Neuronal stem cell (in vitro differentiated cells): Measurements from ENCODE around the gene MAP3K4.

ENCODE experiments used
- DNase-seq: peaks from one replicate; pipeline ENCODE4 v3.0.0-alpha.2; 2013; ENCODE audit warnings: low spot score
- H2AFZ ChIP-seq: one replicate; pipeline ENCODE4 v1.6.1; 2013; ENCODE audit warnings: mild to moderate bottlenecking, low read length, inconsistent platforms
- H2AK5ac ChIP-seq: 2 replicates; pipeline ENCODE4 v1.6.1; 2013; ENCODE audit warnings: low read depth, mild to moderate bottlenecking, inconsistent platforms, low read length, moderate library complexity, mixed read lengths
- H2BK120ac ChIP-seq: 2 replicates; pipeline ENCODE4 v1.6.1; 2013; ENCODE audit warnings: low read depth, mild to moderate bottlenecking, inconsistent platforms, low read length, moderate library complexity, mixed read lengths
- H2BK12ac ChIP-seq: one replicate; pipeline ENCODE4 v1.6.1; 2013; ENCODE audit warnings: low read length, inconsistent platforms
- H2BK15ac ChIP-seq: 2 replicates; pipeline ENCODE4 v1.6.1; 2013; ENCODE audit warnings: mild to moderate bottlenecking, low read length, inconsistent platforms, mixed read lengths
- H2BK5ac ChIP-seq: one replicate; pipeline ENCODE4 v1.6.1; 2013; ENCODE audit warnings: inconsistent platforms, mild to moderate bottlenecking, low read length, moderate library complexity
- H3K14ac ChIP-seq: one replicate; pipeline ENCODE4 v1.6.1; 2013; ENCODE audit warnings: low read length, inconsistent platforms
- H3K18ac ChIP-seq: 2 replicates; pipeline ENCODE4 v1.6.1; 2013; ENCODE audit warnings: low read length, inconsistent platforms
- H3K23ac ChIP-seq: 2 replicates; pipeline ENCODE4 v1.6.1; 2013; ENCODE audit warnings: low read depth, mild to moderate bottlenecking, mixed read lengths, low read length, inconsistent platforms; ENCODE audit not compliant: poor library complexity
- H3K27ac ChIP-seq: replicated peaks from 3 replicates; pipeline ENCODE4 v1.5.1; 2013; ENCODE audit warnings: low read length, inconsistent platforms
- H3K27me3 ChIP-seq, 3 experiments: 2 replicates each; pipeline ENCODE4 v1.6.1; 2013; ENCODE audit warnings: low read length in 3 of 3, mild to moderate bottlenecking in 2 of 3, inconsistent platforms in 1 of 3, low read depth in 1 of 3, mixed read lengths in 1 of 3, moderate library complexity in 1 of 3; ENCODE audit not compliant: control insufficient read depth in 3 of 3, insufficient read depth in 3 of 3
- H3K36me3 ChIP-seq, 2 donors: replicated peaks in 1 of 2; 2 replicates each; pipeline ENCODE4 v1.6.1; 2013; ENCODE audit warnings: low read length in 2 of 2; ENCODE audit not compliant: control insufficient read depth in 2 of 2, insufficient read depth in 2 of 2
- H3K4ac ChIP-seq: 2 replicates; pipeline ENCODE4 v1.6.1; 2013; ENCODE audit warnings: inconsistent platforms, mild to moderate bottlenecking, low read length, moderate library complexity
- H3K4me1 ChIP-seq, 2 donors: 1 replicate in 1 of 2; 2 replicates in 1 of 2; pipeline ENCODE4 v1.6.1; 2013; ENCODE audit warnings: low read length in 2 of 2, low read depth in 1 of 2; ENCODE audit not compliant: control insufficient read depth in 2 of 2, insufficient read depth in 1 of 2
- H3K4me2 ChIP-seq: one replicate; pipeline ENCODE4 v1.6.1; 2013; ENCODE audit warnings: mild to moderate bottlenecking, low read length, inconsistent platforms; ENCODE audit not compliant: insufficient read depth, poor library complexity, severe bottlenecking
- H3K4me3 ChIP-seq, 2 donors: 2 replicates each; pipeline ENCODE4 v1.5.1; 2013; ENCODE audit warnings: low read length in 2 of 2, mild to moderate bottlenecking in 2 of 2, inconsistent platforms in 1 of 2, moderate library complexity in 1 of 2
- H3K79me1 ChIP-seq: one replicate; pipeline ENCODE4 v1.6.1; 2013; ENCODE audit warnings: low read depth, mild to moderate bottlenecking, inconsistent platforms, low read length, moderate library complexity
- H3K9ac ChIP-seq: one replicate; pipeline ENCODE4 v1.6.1; 2013; ENCODE audit warnings: mild to moderate bottlenecking, low read depth, low read length, inconsistent platforms; ENCODE audit not compliant: poor library complexity
- H3K9me3 ChIP-seq, 2 donors: replicated peaks in 1 of 2; 2 replicates each; pipeline versions ENCODE3 to v1.6.1; 2013; ENCODE audit warnings: low read length in 2 of 2, mild to moderate bottlenecking in 2 of 2, inconsistent platforms in 1 of 2, low read depth in 1 of 2, mixed read lengths in 1 of 2, moderate library complexity in 1 of 2; ENCODE audit not compliant: control insufficient read depth in 2 of 2, insufficient read depth in 1 of 2
- H4K8ac ChIP-seq: one replicate; pipeline ENCODE4 v1.6.1; 2013; ENCODE audit warnings: low read depth, mild to moderate bottlenecking, inconsistent platforms, low read length, moderate library complexity
- H4K91ac ChIP-seq: one replicate; pipeline ENCODE4 v1.6.1; 2013; ENCODE audit warnings: low read length, low read depth, mild to moderate bottlenecking, inconsistent platforms; ENCODE audit not compliant: poor library complexity
- WGBS, 2 donors: extraction: QIAGEN DNeasy Blood & Tissue Kit; methylation state at CpG; one replicate each; pipeline ENCODE4 v1.1.7; 2013; ENCODE audit warnings: missing lambda C conversion rate in 2 of 2, mixed read lengths in 1 of 2; ENCODE audit not compliant: insufficient read length in 2 of 2, insufficient replicate concordance in 1 of 2; ENCODE audit errors: extremely low coverage in 2 of 2; 5-methylcytosine and 5-hydroxymethylcytosine counted together

Gene MAP3K4

DNA sequence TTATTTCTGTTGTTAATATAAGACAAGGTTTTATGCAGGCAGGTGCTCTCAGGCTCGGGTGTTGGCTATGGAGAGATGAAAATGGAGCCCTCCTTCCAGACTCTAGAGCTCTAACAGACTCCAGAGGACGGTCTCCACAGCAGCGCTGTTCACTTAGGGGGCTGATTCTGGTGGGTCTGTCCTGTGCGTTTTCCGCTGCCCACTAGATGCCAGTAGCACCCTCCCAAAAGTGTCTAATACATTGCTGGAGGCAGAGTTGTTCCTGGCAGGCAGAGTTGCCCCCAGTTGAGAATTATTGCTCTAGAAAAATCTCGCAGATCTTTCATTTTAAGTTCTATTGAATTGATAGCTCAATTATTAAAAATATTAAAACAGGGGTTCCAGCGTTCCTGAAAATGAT is 109.9 kb downstream of the MAP3K4 start:
- Histone ChIP-seq H2AK5ac (no peak overlapping the region), H3K4me3 (no peak overlapping the region), H3K4me1 (no peaks in the 10 kb centered on the region), H3K9ac (no peak overlapping the region), H2BK15ac (no peak overlapping the region), H3K9me3 (no peaks in the 10 kb centered on the region), H2AFZ (no peak overlapping the region), H3K4ac (no peak overlapping the region), H2BK12ac (no peak overlapping the region), H3K27me3 (no peaks in the 10 kb centered on the region), H3K27ac (no peak overlapping the region), H2BK5ac (no peak overlapping the region), H3K4me2 (no peak overlapping the region), H3K36me3 (peaks cover 24 to 98% of the 10 kb centered on the region in 2 donors), H4K91ac (no peak overlapping the region), H4K8ac (no peak overlapping the region), H3K14ac (no peak overlapping the region), H2BK120ac (no peak overlapping the region), H3K79me1 (no peaks in the 10 kb centered on the region), H3K18ac (no peak overlapping the region), H3K23ac (no peak overlapping the region)
- no CpG with 5 or more reads among the region's 7 CpGs for whole genome bisulfite sequencing, 2 donors
- DNase-seq: peak; percentile 18

DNA sequence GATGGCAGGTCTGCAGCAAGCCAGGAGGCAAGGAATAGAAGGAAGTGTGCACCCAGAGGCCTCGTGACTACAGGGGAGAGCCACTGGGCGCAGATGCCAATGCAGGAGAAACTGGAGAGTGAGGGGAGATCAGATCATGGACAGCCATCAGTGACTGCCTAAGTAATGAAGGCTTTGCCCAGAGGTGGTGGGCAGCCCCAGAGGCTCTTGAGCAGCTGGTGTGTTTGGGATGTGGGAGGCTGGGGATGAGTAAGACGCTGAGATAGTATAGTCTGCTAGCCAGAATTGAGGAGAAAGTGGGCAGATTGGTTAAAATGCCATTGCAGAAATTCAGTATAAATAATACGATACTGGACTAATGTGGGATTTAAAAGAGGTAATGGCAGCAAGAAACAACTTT is 111.9 kb downstream of the MAP3K4 start:
- H2AFZ ChIP-seq: no peak overlapping the region
- H2BK5ac ChIP-seq: no peak overlapping the region
- no peak overlapping the region for H4K8ac ChIP-seq
- H4K91ac ChIP-seq: no peak overlapping the region
- no peaks in the 10 kb centered on the region for H3K4me1 ChIP-seq
- H3K27me3 ChIP-seq: no peaks in the 10 kb centered on the region
- H3K9me3 ChIP-seq: peaks cover 0 to 2% of the 10 kb centered on the region in 2 donors
- peaks cover 4% of the 10 kb centered on the region for H3K79me1 ChIP-seq
- H3K18ac ChIP-seq: no peak overlapping the region
- H3K23ac ChIP-seq: no peak overlapping the region
- WGBS, 2 donors: no CpG with 5 or more reads among the region's 4 CpGs
- no peak overlapping the region for H2BK120ac ChIP-seq
- no peak overlapping the region for H2BK15ac ChIP-seq
- no peak overlapping the region for H3K27ac ChIP-seq
- DNase-seq: no peak
- no peak overlapping the region for H3K14ac ChIP-seq
- no peak overlapping the region for H2AK5ac ChIP-seq
- no peak overlapping the region for H3K4me3 ChIP-seq
- H3K4me2 ChIP-seq: no peak overlapping the region
- no peak overlapping the region for H3K4ac ChIP-seq
- peaks cover 29 to 98% of the 10 kb centered on the region in 2 donors for H3K36me3 ChIP-seq
- no peak overlapping the region for H2BK12ac ChIP-seq
- no peak overlapping the region for H3K9ac ChIP-seq

DNA sequence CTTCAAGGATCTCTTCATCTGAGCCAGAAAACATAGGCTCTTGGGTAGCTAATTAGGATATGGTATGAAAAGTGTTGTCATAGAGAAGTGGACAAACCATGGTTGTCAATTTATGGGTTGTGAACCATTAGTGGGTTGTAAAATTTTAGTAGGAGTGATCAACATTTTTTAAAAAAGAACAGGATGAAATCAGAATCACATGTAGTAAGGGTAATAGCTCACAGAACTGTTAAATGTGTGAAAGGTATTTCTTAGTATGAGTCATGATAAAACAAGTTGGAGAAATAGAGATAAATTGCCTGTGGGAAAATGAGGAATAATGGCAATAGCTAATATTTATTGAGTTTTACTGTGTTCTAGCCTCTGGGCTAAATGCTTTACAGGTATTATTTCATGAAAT is 113.4 kb downstream of the MAP3K4 start:
- H3K36me3 ChIP-seq: peaks cover 35 to 99% of the 10 kb centered on the region in 2 donors
- H2BK12ac ChIP-seq: no peak overlapping the region
- H3K9me3 ChIP-seq: peaks cover 0 to 2% of the 10 kb centered on the region in 2 donors
- H3K79me1 ChIP-seq: peaks cover 4% of the 10 kb centered on the region
- no peak overlapping the region for H3K14ac ChIP-seq
- H4K91ac ChIP-seq: no peak overlapping the region
- H3K27me3 ChIP-seq: no peaks in the 10 kb centered on the region
- no peak overlapping the region for H3K18ac ChIP-seq
- no peak overlapping the region for H3K9ac ChIP-seq
- H3K4ac ChIP-seq: no peak overlapping the region
- H2AFZ ChIP-seq: no peak overlapping the region
- no peak overlapping the region for H3K4me2 ChIP-seq
- H2AK5ac ChIP-seq: no peak overlapping the region
- no peak overlapping the region for H3K4me3 ChIP-seq
- H2BK15ac ChIP-seq: no peak overlapping the region
- DNase-seq: no peak
- H3K4me1 ChIP-seq: no peaks in the 10 kb centered on the region
- no peak overlapping the region for H2BK120ac ChIP-seq
- H3K23ac ChIP-seq: no peak overlapping the region
- no peak overlapping the region for H4K8ac ChIP-seq
- H3K27ac ChIP-seq: no peak overlapping the region
- H2BK5ac ChIP-seq: no peak overlapping the region

DNA sequence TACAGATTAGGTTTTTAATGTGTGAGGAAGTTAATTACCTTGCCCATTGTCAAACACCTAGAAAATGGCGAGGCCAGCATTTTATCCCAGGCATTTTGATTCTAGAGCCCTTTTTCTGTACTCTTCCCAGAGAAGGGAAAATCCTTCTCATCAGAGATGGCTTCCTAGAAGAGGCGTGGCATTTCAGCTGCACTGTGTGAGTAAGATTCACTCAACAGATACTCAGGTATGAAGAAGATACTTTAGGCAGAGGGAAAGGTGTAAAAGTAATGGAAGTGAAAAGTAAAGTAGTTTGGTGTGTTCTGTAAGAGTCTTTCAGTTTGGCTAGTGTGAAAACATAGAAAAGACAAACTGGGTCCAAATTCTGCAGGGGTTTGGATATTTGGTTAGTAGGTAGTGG is 113.8 kb downstream of the MAP3K4 start:
- Histone ChIP-seq H2BK5ac (no peak overlapping the region), H4K91ac (no peak overlapping the region), H2BK120ac (no peak overlapping the region), H3K4me2 (no peak overlapping the region), H3K18ac (no peak overlapping the region), H3K27ac (no peak overlapping the region), H3K4me3 (no peak overlapping the region), H3K79me1 (peaks cover 4% of the 10 kb centered on the region), H2BK15ac (no peak overlapping the region), H3K27me3 (no peaks in the 10 kb centered on the region), H3K23ac (no peak overlapping the region), H2AFZ (no peak overlapping the region), H4K8ac (no peak overlapping the region), H3K9me3 (peaks cover 0 to 2% of the 10 kb centered on the region in 2 donors), H3K14ac (no peak overlapping the region), H3K4ac (no peak overlapping the region), H3K9ac (no peak overlapping the region), H3K4me1 (no peaks in the 10 kb centered on the region), H2BK12ac (no peak overlapping the region), H3K36me3 (peaks cover 36 to 100% of the 10 kb centered on the region in 2 donors), H2AK5ac (no peak overlapping the region)
- no CpG with 5 or more reads among the region's 2 CpGs for WGBS, 2 donors
- no peak for DNase-seq
